ENCODE measurements around the gene ADD2. TPM values are rescaled to one million over a fixed set of nuclear protein-coding genes. Genes with fewer than 3 reads are reported as not detected.

Gene ADD2
- total and polyA plus RNA-seq, 7 donors: 0.09 to 2.6 (median 0.85) TPM

- no peaks in the 10 kb centered on the region for H3K4me1 ChIP-seq
- WGBS, 3 donors: 82 to 95% (median 86%) methylated on average over 2 of the region's 2 CpGs
- H3K9me3 ChIP-seq: no peaks in the 10 kb centered on the region
- no peak overlapping the region for H3K27ac ChIP-seq
- no peak overlapping the region for H3K4me3 ChIP-seq
- no peaks in the 10 kb centered on the region for H3K27me3 ChIP-seq (ENCODE audit: insufficient read depth in 3 of 3, low read length in 2 of 3)
- intact Hi-C loops (cut with DNase I): no loop called here
- H3K36me3 ChIP-seq (ENCODE audit: insufficient read depth in 1 of 2, low read depth in 1 of 2): no peaks in the 10 kb centered on the region
- no peak for ATAC-seq
- no peak for DNase-seq
- TF ChIP-seq CTCF (IDR thresholded peaks at IDR 0.05): no peak
Measured at GRCh38 chr2:70718241-70718640, 49.8 kb downstream of the ADD2 start.

- H3K9me3 ChIP-seq: no peaks in the 10 kb centered on the region
- DNase-seq: no peak
- no peak overlapping the region for H3K4me3 ChIP-seq
- no peaks in the 10 kb centered on the region for H3K27me3 ChIP-seq (ENCODE audit: insufficient read depth in 3 of 3, low read length in 2 of 3)
- ATAC-seq: no peak
- intact Hi-C loops (cut with DNase I): no loop called here
- TF ChIP-seq CTCF (IDR thresholded peaks at IDR 0.05): no peak
- H3K36me3 ChIP-seq (ENCODE audit: insufficient read depth in 1 of 2, low read depth in 1 of 2): no peaks in the 10 kb centered on the region
- no peak overlapping the region for H3K27ac ChIP-seq
- 71 to 77% (median 75%) methylated on average over 7 of the region's 7 CpGs for WGBS, 3 donors
- no peaks in the 10 kb centered on the region for H3K4me1 ChIP-seq
Measured at GRCh38 chr2:70717431-70718038, 50.5 kb downstream of the ADD2 start.

- Histone ChIP-seq H3K4me1 (no peaks in the 10 kb centered on the region), H3K4me3 (no peak overlapping the region), H3K9me3 (no peaks in the 10 kb centered on the region), H3K27ac (no peak overlapping the region), H3K36me3 (ENCODE audit: insufficient read depth in 1 of 2, low read depth in 1 of 2) (no peaks in the 10 kb centered on the region), H3K27me3 (ENCODE audit: insufficient read depth in 3 of 3, low read length in 2 of 3) (no peaks in the 10 kb centered on the region)
- ATAC-seq (no peak), DNase-seq (no peak)
- TF ChIP-seq CTCF (IDR thresholded peaks at IDR 0.05): no peak
- 72 to 80% (median 73%) methylated on average over 3 of the region's 3 CpGs for WGBS, 3 donors
- intact Hi-C loops (cut with DNase I): no loop called here
Measured at GRCh38 chr2:70716951-70717350, 51.0 kb downstream of the ADD2 start.

- ATAC-seq (no peak), DNase-seq (no peak)
- no peaks in the 10 kb centered on the region for H3K27me3 ChIP-seq (ENCODE audit: insufficient read depth in 3 of 3, low read length in 2 of 3)
- H3K4me3 ChIP-seq: no peak overlapping the region
- no peaks in the 10 kb centered on the region for H3K4me1 ChIP-seq
- H3K36me3 ChIP-seq (ENCODE audit: insufficient read depth in 1 of 2, low read depth in 1 of 2): no peaks in the 10 kb centered on the region
- whole genome bisulfite sequencing, 3 donors: 51 to 65% (median 59%) methylated on average over 7 of the region's 7 CpGs
- intact Hi-C loops (cut with DNase I): no loop called here
- H3K9me3 ChIP-seq: no peaks in the 10 kb centered on the region
- no peak for TF ChIP-seq CTCF (IDR thresholded peaks at IDR 0.05)
- no peak overlapping the region for H3K27ac ChIP-seq
Measured at GRCh38 chr2:70716131-70716743, 51.8 kb downstream of the ADD2 start.
